CD14-positive monocyte (primary cell): ENCODE measurements around the gene AK1. TPM values are rescaled to one million over a fixed set of nuclear protein-coding genes. Genes with fewer than 3 reads are reported as not detected.
A peak's percentile ranks its signal among the peaks of the same experiment; 100 is the strongest.

Source experiments
- DNase-seq, 3 donors: peaks; one replicate each; pipeline ENCODE4 v3.0.0-alpha.2; 2011 to 2022
- H2AFZ ChIP-seq: 2 replicates; pipeline ENCODE4 v1.6.0; 2012; ENCODE audit warnings: mild to moderate bottlenecking, low read depth, low read length, inconsistent platforms; ENCODE audit not compliant: insufficient read depth, poor library complexity, severe bottlenecking
- H3K27ac ChIP-seq, 2 donors: 1 replicate in 1 of 2; 2 replicates in 1 of 2; pipeline ENCODE4 v1.5.1; 2012 to 2013; ENCODE audit warnings: low read length in 2 of 2, control low read depth in 1 of 2, inconsistent platforms in 1 of 2, low read depth in 1 of 2, mild to moderate bottlenecking in 1 of 2
- H3K27me3 ChIP-seq, 2 donors: one replicate each; pipeline versions ENCODE4 v1.6.0 to v1.6.1; 2011 to 2013; ENCODE audit warnings: low read length in 2 of 2; ENCODE audit not compliant: control insufficient read depth in 2 of 2, insufficient read depth in 2 of 2
- H3K36me3 ChIP-seq, 2 donors: replicated peaks in 1 of 2; 1 replicate in 1 of 2; 2 replicates in 1 of 2; pipeline versions ENCODE4 v1.5.1 to v1.6.1; 2012 to 2013; ENCODE audit warnings: low read length in 2 of 2, control low read depth in 1 of 2, inconsistent platforms in 1 of 2, mild to moderate bottlenecking in 1 of 2; ENCODE audit not compliant: insufficient read depth in 2 of 2, control insufficient read depth in 1 of 2
- H3K4me1 ChIP-seq, 2 donors: 1 replicate in 1 of 2; 2 replicates in 1 of 2; pipeline versions ENCODE4 v1.5.1 to v1.6.1; 2012 to 2013; ENCODE audit warnings: low read length in 2 of 2, control low read depth in 1 of 2, inconsistent platforms in 1 of 2, mild to moderate bottlenecking in 1 of 2, moderate library complexity in 1 of 2; ENCODE audit not compliant: insufficient read depth in 2 of 2, control insufficient read depth in 1 of 2
- H3K4me2 ChIP-seq: replicated peaks from 2 replicates; pipeline ENCODE3; 2012; ENCODE audit warnings: low read length, moderate library complexity, mild to moderate bottlenecking; ENCODE audit not compliant: poor library complexity, severe bottlenecking; ENCODE audit errors: extremely low read depth
- H3K4me3 ChIP-seq, 3 experiments: fragments of 200-600 bp in 1 of 3; sonication (generic) in 1 of 3; replicated peaks in 1 of 3; 1 replicate in 2 of 3; 2 replicates in 1 of 3; pipeline ENCODE4 v1.5.1; 2011 to 2013; ENCODE audit warnings: low read length in 3 of 3, mild to moderate bottlenecking in 3 of 3, control low read depth in 2 of 3, low read depth in 2 of 3, inconsistent platforms in 1 of 3, moderate library complexity in 1 of 3
- H3K79me2 ChIP-seq: 2 replicates; pipeline ENCODE4 v1.6.0; 2012; ENCODE audit warnings: mild to moderate bottlenecking, control low read depth, inconsistent platforms, low read length, moderate library complexity; ENCODE audit not compliant: insufficient read depth
- H3K9ac ChIP-seq: 2 replicates; pipeline ENCODE4 v1.6.0; 2017; ENCODE audit warnings: low read length, mild to moderate bottlenecking; ENCODE audit not compliant: insufficient read depth, poor library complexity, severe bottlenecking
- H3K9me3 ChIP-seq, 2 donors: replicated peaks in 1 of 2; 1 replicate in 1 of 2; 2 replicates in 1 of 2; pipeline versions ENCODE4 v1.5.1 to v1.6.1; 2012 to 2013; ENCODE audit warnings: low read length in 2 of 2, control low read depth in 1 of 2; ENCODE audit not compliant: control insufficient read depth in 1 of 2, insufficient read depth in 1 of 2
- H4K20me1 ChIP-seq: 2 replicates; pipeline ENCODE4 v1.6.0; 2012; ENCODE audit warnings: mild to moderate bottlenecking, low read length, control low read depth, moderate library complexity; ENCODE audit not compliant: insufficient read depth
- H3K27ac Mint-ChIP-seq, 7 donors: one replicate each; pipeline ENCODE4 v1.8.0; 2020; ENCODE audit warnings: mild to moderate bottlenecking in 7 of 7, mixed read lengths in 7 of 7, moderate library complexity in 6 of 7, inconsistent platforms in 2 of 7
- H3K27me3 Mint-ChIP-seq, 3 donors: one replicate each; pipeline ENCODE4 v1.8.0; 2021 to 2022; ENCODE audit warnings: low read depth in 3 of 3, mild to moderate bottlenecking in 3 of 3, mixed read lengths in 3 of 3, moderate library complexity in 3 of 3, inconsistent platforms in 1 of 3
- H3K36me3 Mint-ChIP-seq, 2 donors: one replicate each; pipeline ENCODE4 v1.8.0; 2020; ENCODE audit warnings: mixed read lengths in 2 of 2, inconsistent platforms in 1 of 2, mild to moderate bottlenecking in 1 of 2
- H3K4me1 Mint-ChIP-seq: one replicate; pipeline ENCODE4 v1.8.0; 2020; ENCODE audit warnings: mild to moderate bottlenecking, mixed read lengths
- H3K4me3 Mint-ChIP-seq, 2 donors: one replicate each; pipeline ENCODE4 v1.8.0; 2020; ENCODE audit warnings: mild to moderate bottlenecking in 2 of 2, mixed read lengths in 2 of 2, moderate library complexity in 1 of 2
- H3K9me3 Mint-ChIP-seq, 7 donors: one replicate each; pipeline ENCODE4 v1.8.0; 2020 to 2022; ENCODE audit warnings: mixed read lengths in 7 of 7, mild to moderate bottlenecking in 6 of 7, moderate library complexity in 6 of 7, inconsistent platforms in 2 of 7
- WGBS: methylation state at CpG from one replicate; pipeline ENCODE4 v1.1.5; 2013; ENCODE audit warnings: missing lambda C conversion rate; ENCODE audit not compliant: insufficient coverage; 5-methylcytosine and 5-hydroxymethylcytosine counted together
- intact Hi-C, 2 donors: fragments of 100-400 bp; cut with micrococcal nuclease; formaldehyde crosslinking; loops; one replicate each; pipeline versions ENCODE4 v1.15.0 to v1.15.1; 2023
- polyA plus RNA-seq, 3 donors: library from polyadenylated mRNA; depleted of rRNA in 1 of 3; unstranded in 2 of 3; stranded (reverse) in 1 of 3; fragments of 300-500 nt in 2 of 3; fragments of >200 nt in 1 of 3; fragmentation: Illumina TruSeq in 2 of 3; gene quantifications; 1 replicate in 2 of 3; 2 replicates in 1 of 3; pipeline ENCODE4 v1.2.3, GENCODE V29; 2012 to 2021
- TF ChIP-seq, protein P1 (sequence below): fragments of 200-600 bp; IDR thresholded peaks from one replicate; pipeline ENCODE4 v1.8.0; 2022; ENCODE audit warnings: antibody characterized with exemption, mild to moderate bottlenecking

Gene AK1
- polyA plus RNA-seq, 3 donors: 3.5 TPM; not detected in 2

- Histone ChIP-seq H3K4me3 (no peak overlapping the region), H3K9ac (no peak overlapping the region), H3K4me1 (peaks cover 35 to 38% of the 10 kb centered on the region in 2 donors), H3K4me2 (no peak overlapping the region), H3K36me3 (no peaks in the 10 kb centered on the region), H4K20me1 (peaks cover 9% of the 10 kb centered on the region), H3K79me2 (no peaks in the 10 kb centered on the region), H2AFZ (no peak overlapping the region), H3K27me3 (peaks cover 33 to 81% of the 10 kb centered on the region in 2 donors), H3K9me3 (peaks cover 0 to 14% of the 10 kb centered on the region in 2 donors), H3K27ac (no peak overlapping the region)
- Mint-ChIP-seq H3K9me3 (peaks cover 0 to 7% (median 2%) of the 10 kb centered on the region in 7 donors), H3K4me3 (peak overlapping the region in 1 of 2 donors; percentile 79), H3K27me3 (peaks cover 73 to 92% (median 88%) of the 10 kb centered on the region in 3 donors), H3K27ac (peak overlapping the region in 1 of 7 donors; percentile 50), H3K36me3 (peaks cover 0 to 6% of the 10 kb centered on the region in 2 donors), H3K4me1 (peaks cover 28% of the 10 kb centered on the region)
- TF ChIP-seq, protein P1, sequence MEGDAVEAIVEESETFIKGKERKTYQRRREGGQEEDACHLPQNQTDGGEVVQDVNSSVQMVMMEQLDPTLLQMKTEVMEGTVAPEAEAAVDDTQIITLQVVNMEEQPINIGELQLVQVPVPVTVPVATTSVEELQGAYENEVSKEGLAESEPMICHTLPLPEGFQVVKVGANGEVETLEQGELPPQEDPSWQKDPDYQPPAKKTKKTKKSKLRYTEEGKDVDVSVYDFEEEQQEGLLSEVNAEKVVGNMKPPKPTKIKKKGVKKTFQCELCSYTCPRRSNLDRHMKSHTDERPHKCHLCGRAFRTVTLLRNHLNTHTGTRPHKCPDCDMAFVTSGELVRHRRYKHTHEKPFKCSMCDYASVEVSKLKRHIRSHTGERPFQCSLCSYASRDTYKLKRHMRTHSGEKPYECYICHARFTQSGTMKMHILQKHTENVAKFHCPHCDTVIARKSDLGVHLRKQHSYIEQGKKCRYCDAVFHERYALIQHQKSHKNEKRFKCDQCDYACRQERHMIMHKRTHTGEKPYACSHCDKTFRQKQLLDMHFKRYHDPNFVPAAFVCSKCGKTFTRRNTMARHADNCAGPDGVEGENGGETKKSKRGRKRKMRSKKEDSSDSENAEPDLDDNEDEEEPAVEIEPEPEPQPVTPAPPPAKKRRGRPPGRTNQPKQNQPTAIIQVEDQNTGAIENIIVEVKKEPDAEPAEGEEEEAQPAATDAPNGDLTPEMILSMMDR: no peak
- 77% methylated on average over 13 of the region's 14 CpGs for whole genome bisulfite sequencing
- intact Hi-C loops: loop anchor here in 1 of 2 donors (10.0 kb wide), 1 partner anchor 331 kb away; no protein-coding TSS in a partner anchor
- no peak for DNase-seq
Measured at GRCh38 chr9:127925959-127926905, 48.8 kb upstream of the AK1 start.

- Histone ChIP-seq H3K27ac (no peak overlapping the region), H3K36me3 (no peaks in the 10 kb centered on the region), H4K20me1 (peaks cover 3% of the 10 kb centered on the region), H3K79me2 (no peaks in the 10 kb centered on the region), H3K9ac (no peak overlapping the region), H3K27me3 (peaks cover 28 to 71% of the 10 kb centered on the region in 2 donors), H2AFZ (no peak overlapping the region), H3K4me2 (no peak overlapping the region), H3K4me3 (no peak overlapping the region), H3K9me3 (peaks cover 0 to 14% of the 10 kb centered on the region in 2 donors), H3K4me1 (peaks cover 33 to 36% of the 10 kb centered on the region in 2 donors)
- Mint-ChIP-seq H3K9me3 (peaks cover 0 to 7% (median 2%) of the 10 kb centered on the region in 7 donors), H3K27me3 (peaks cover 66 to 80% (median 79%) of the 10 kb centered on the region in 3 donors), H3K36me3 (peaks cover 0 to 6% of the 10 kb centered on the region in 2 donors), H3K4me3 (peak overlapping the region in 1 of 2 donors; percentile 70), H3K27ac (peak overlapping the region in 1 of 7 donors; percentile 4), H3K4me1 (peaks cover 31% of the 10 kb centered on the region)
- WGBS: 93% methylated on average over 22 of the region's 22 CpGs
- no peak for DNase-seq
- TF ChIP-seq, protein P1: no peak
- intact Hi-C loops: loop anchor here (5.0 to 10.0 kb wide), 3 partner anchors 43 to 423 kb away; no protein-coding TSS in a partner anchor
Measured at GRCh38 chr9:127924736-127925444, 47.4 kb upstream of the AK1 start.
